ENCODE measurements around the gene SS18L1. TPM values are rescaled to one million over a fixed set of nuclear protein-coding genes. Genes with fewer than 3 reads are reported as not detected.

Gene SS18L1
- total and polyA plus RNA-seq, 2 experiments from 2014 or later = 6.5 to 32.6 TPM

DNA sequence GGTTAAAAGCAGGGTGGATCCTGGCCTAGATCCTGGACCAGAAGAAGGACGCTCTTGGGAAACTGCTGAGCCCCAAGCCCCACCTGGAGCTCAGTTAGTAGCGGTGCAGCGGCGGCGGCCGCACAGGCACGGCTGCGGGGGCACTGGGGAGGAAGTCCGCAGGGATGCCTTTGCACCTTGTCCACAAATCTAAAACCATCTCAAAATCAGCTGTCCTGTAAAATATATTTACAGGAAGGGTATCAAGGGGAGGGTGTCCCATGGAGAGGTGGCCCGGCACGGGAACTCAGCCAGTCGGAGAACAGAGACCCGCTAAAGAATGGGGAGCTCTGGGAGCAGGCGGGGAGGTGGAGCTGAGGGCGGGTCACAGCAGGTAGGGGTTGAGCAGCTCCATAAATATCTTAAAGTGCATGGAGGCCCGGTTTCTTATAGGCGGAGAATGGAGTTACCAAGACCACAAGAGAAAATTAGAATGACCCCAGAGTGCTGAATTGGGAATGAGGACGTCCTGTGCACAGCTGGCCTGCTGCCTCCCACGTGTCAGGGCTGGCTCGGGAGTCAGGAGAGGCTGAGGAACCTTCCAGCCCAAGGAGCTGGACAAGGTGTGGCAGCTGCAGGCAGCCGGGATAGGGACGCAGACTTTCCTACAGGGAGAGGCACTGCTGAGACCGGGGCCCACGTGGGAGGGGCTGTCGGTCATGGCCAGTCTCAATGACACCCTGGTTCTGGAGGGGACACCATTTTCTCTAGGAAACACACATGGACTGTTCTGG lies 47.3 kb downstream of the SS18L1 start:
- Histone ChIP-seq H4K20me1 (replicated peaks; ENCODE audit: insufficient read depth) (peaks cover 14% of the 10 kb centered on the region), H3K27me3 (ENCODE audit: insufficient read depth) (no peaks in the 10 kb centered on the region), H3K79me2 (replicated peaks; ENCODE audit: insufficient read depth) (peaks cover 40% of the 10 kb centered on the region), H3K4me2 (no peak overlapping the region), H2AFZ (no peak overlapping the region), H3F3A (replicated peaks; ENCODE audit: low read depth) (no peaks in the 10 kb centered on the region), H3K9me2 (ENCODE audit: insufficient read depth) (no peaks in the 10 kb centered on the region), H3K36me3 (ENCODE audit: insufficient read depth) (no peaks in the 10 kb centered on the region; the same call in 1 of the 2 replicates), H3K4me3 (no peak overlapping the region), H3K4me1 (ENCODE audit: insufficient read depth) (no peaks in the 10 kb centered on the region), H3K27ac (ENCODE audit: low read depth) (no peak overlapping the region)
- DNase-seq (ENCODE audit: low spot score) (peak; percentile 37), ATAC-seq (peak; percentile 66)
- Mint-ChIP-seq H3K27ac (no peak overlapping the region; the same call in 1 of the 2 replicates), H3K4me1 (no peaks in the 10 kb centered on the region), H3K9me3 (no peaks in the 10 kb centered on the region), H3K4me3 (no peak overlapping the region; the same call in 2 of the 3 replicates), H3K27me3 (ENCODE audit: insufficient read depth, low read depth, poor library complexity) (peaks cover 3% of the 10 kb centered on the region), H3K36me3 (ENCODE audit: low read depth) (peaks cover 8% of the 10 kb centered on the region)
- TF ChIP-seq CTCF (conservative IDR thresholded peaks at IDR 0.05; ENCODE audit: low read depth in 2 of 2) = peak; percentile 7 to 32; a peak in 2 of 4 replicates
- no peak for TF ChIP-seq POLR2AphosphoS5 (IDR thresholded peaks at IDR 0.05; ENCODE audit: low read depth)

- H4K20me1 ChIP-seq (replicated peaks; ENCODE audit: insufficient read depth) = peaks cover 14% of the 10 kb centered on the region
- H3K9me2 ChIP-seq (ENCODE audit: insufficient read depth) = no peaks in the 10 kb centered on the region
- Mint-ChIP-seq H3K4me3 (no peak overlapping the region), H3K27ac (no peak overlapping the region), H3K27me3 (ENCODE audit: insufficient read depth, low read depth, poor library complexity) (peaks cover 3% of the 10 kb centered on the region), H3K36me3 (ENCODE audit: low read depth) (peaks cover 8% of the 10 kb centered on the region), H3K9me3 (no peaks in the 10 kb centered on the region), H3K4me1 (no peaks in the 10 kb centered on the region)
- H3K36me3 ChIP-seq (ENCODE audit: insufficient read depth) = no peaks in the 10 kb centered on the region; the same call in 1 of the 2 replicates
- TF ChIP-seq EZH2 (IDR thresholded peaks at IDR 0.05; ENCODE audit: low read depth, unreplicated experiment) (no peak), ZNF114 (CRISPR knock-in tag; IDR thresholded peaks at IDR 0.05) (no peak), CTCF (conservative IDR thresholded peaks at IDR 0.05; ENCODE audit: low read depth in 2 of 2) (no peak), POLR2AphosphoS5 (IDR thresholded peaks at IDR 0.05; ENCODE audit: low read depth) (no peak), CREB1 (CRISPR knock-in tag; IDR thresholded peaks at IDR 0.05; ENCODE audit: low read depth) (no peak), JUNB (IDR thresholded peaks at IDR 0.05; ENCODE audit: unreplicated experiment) (no peak)
- H3K79me2 ChIP-seq (replicated peaks; ENCODE audit: insufficient read depth) = peaks cover 30% of the 10 kb centered on the region
- DNase-seq (ENCODE audit: low spot score) (no peak), ATAC-seq (no peak)
- no peak overlapping the region for H2AFZ ChIP-seq
- no peaks in the 10 kb centered on the region for H3F3A ChIP-seq (replicated peaks; ENCODE audit: low read depth)
- H3K4me1 ChIP-seq (ENCODE audit: insufficient read depth) = no peaks in the 10 kb centered on the region
- no peaks in the 10 kb centered on the region for H3K27me3 ChIP-seq (ENCODE audit: insufficient read depth)
- no peak overlapping the region for H3K4me2 ChIP-seq
- 0 out of 2 replicates have a peak overlapping the region, but pooled peaks have one; percentile 6 for H3K27ac ChIP-seq (ENCODE audit: low read depth)
- no peak overlapping the region for H3K4me3 ChIP-seq
Measured at GRCh38 chr20:62191781-62192559, 48.4 kb downstream of the SS18L1 start.
